ENCODE measurements around the gene C2. TPM values are rescaled to one million over a fixed set of nuclear protein-coding genes. Genes with fewer than 3 reads are reported as not detected.
A peak's percentile ranks its signal among the peaks of the same experiment; 100 is the strongest.
"Not testable (repeated sequence)": the region's sequence is repeated elsewhere in the genome, so short reads cannot be mapped to it uniquely, and the experiment has no call there.

The C2 gene
- total and polyA plus RNA-seq, 3 experiments from 2014 or later: 0.70 to 0.73 TPM; not detected in 1

- Mint-ChIP-seq H3K27ac (peak overlapping the region in 2 of 8 donors; percentile 36 to 68), H3K4me1 (peaks cover 2 to 13% (median 4%) of the 10 kb centered on the region in 3 donors)
Measured at GRCh38 chr6:31980195-31980876, 52.8 kb downstream of the C2 start.

GRCh38 chr6:31980998-31981397, 53.5 kb downstream of the C2 start:
- DNase-seq; H3K27ac Mint-ChIP-seq; H3K36me3 ChIP-seq (ENCODE audit: insufficient read depth, low read length); H3K27me3 Mint-ChIP-seq; H3K4me3 ChIP-seq (ENCODE audit: low read length); H3K9me3 ChIP-seq (ENCODE audit: low read length); H3K27ac ChIP-seq (ENCODE audit: low read depth, low read length); POLR2A ChIA-PET; H3K27me3 ChIP-seq (ENCODE audit: insufficient read depth, low read length, poor library complexity, severe bottlenecking); H3K4me3 Mint-ChIP-seq; CTCF ChIA-PET; H3K9me3 Mint-ChIP-seq: not testable (repeated sequence)
- peaks cover 2 to 13% (median 4%) of the 10 kb centered on the region in 3 donors for H3K4me1 Mint-ChIP-seq
- peaks cover 0 to 11% (median 6%) of the 10 kb centered on the region in 3 donors for H3K36me3 Mint-ChIP-seq
- H3K4me1 ChIP-seq (ENCODE audit: insufficient read depth, low read length): peaks cover 19% of the 10 kb centered on the region

More at GRCh38 chr6:31980195-31980876, 52.8 kb downstream of the C2 start:
- CTCF ChIA-PET; H3K27ac ChIP-seq (ENCODE audit: low read depth, low read length); H3K9me3 Mint-ChIP-seq; DNase-seq; H3K4me3 ChIP-seq (ENCODE audit: low read length); H3K36me3 ChIP-seq (ENCODE audit: insufficient read depth, low read length); POLR2A ChIA-PET; H3K9me3 ChIP-seq (ENCODE audit: low read length); H3K27me3 ChIP-seq (ENCODE audit: insufficient read depth, low read length, poor library complexity, severe bottlenecking); H3K4me3 Mint-ChIP-seq; H3K27me3 Mint-ChIP-seq: not testable (repeated sequence)
- H3K4me1 ChIP-seq (ENCODE audit: insufficient read depth, low read length): peaks cover 19% of the 10 kb centered on the region
- peaks cover 0 to 12% (median 6%) of the 10 kb centered on the region in 3 donors for H3K36me3 Mint-ChIP-seq

GRCh38 chr6:31981744-31982143, 54.2 kb downstream of the C2 start, which contains the start of gene C4A:
C4A (plus strand) TSS chr6:31982057; CDS start chr6:31982108, 51 bp downstream.
- H3K27ac Mint-ChIP-seq; H3K9me3 ChIP-seq (ENCODE audit: low read length); H3K27me3 Mint-ChIP-seq; CTCF ChIA-PET; H3K4me3 Mint-ChIP-seq; H3K27ac ChIP-seq (ENCODE audit: low read depth, low read length); DNase-seq; H3K9me3 Mint-ChIP-seq; H3K27me3 ChIP-seq (ENCODE audit: insufficient read depth, low read length, poor library complexity, severe bottlenecking); POLR2A ChIA-PET; H3K36me3 ChIP-seq (ENCODE audit: insufficient read depth, low read length); H3K4me3 ChIP-seq (ENCODE audit: low read length): not testable (repeated sequence)
- H3K36me3 Mint-ChIP-seq: peaks cover 0 to 10% (median 4%) of the 10 kb centered on the region in 3 donors
- peaks cover 2 to 13% (median 4%) of the 10 kb centered on the region in 3 donors for H3K4me1 Mint-ChIP-seq
- peaks cover 19% of the 10 kb centered on the region for H3K4me1 ChIP-seq (ENCODE audit: insufficient read depth, low read length)

GRCh38 chr6:31989363-31989762, 61.8 kb downstream of the C2 start:
- H3K36me3 ChIP-seq (ENCODE audit: insufficient read depth, low read length); H3K9me3 ChIP-seq (ENCODE audit: low read length); H3K9me3 Mint-ChIP-seq; H3K27ac ChIP-seq (ENCODE audit: low read depth, low read length); H3K4me1 ChIP-seq (ENCODE audit: insufficient read depth, low read length); CTCF ChIA-PET; H3K36me3 Mint-ChIP-seq; POLR2A ChIA-PET; DNase-seq; H3K27ac Mint-ChIP-seq; H3K27me3 ChIP-seq (ENCODE audit: insufficient read depth, low read length, poor library complexity, severe bottlenecking); H3K4me3 Mint-ChIP-seq; H3K4me1 Mint-ChIP-seq; H3K4me3 ChIP-seq (ENCODE audit: low read length); H3K27me3 Mint-ChIP-seq: not testable (repeated sequence)

- H3K27me3 ChIP-seq (ENCODE audit: insufficient read depth, low read length, poor library complexity, severe bottlenecking); H3K27ac ChIP-seq (ENCODE audit: low read depth, low read length); POLR2A ChIA-PET; DNase-seq; CTCF ChIA-PET; H3K4me1 Mint-ChIP-seq; H3K4me1 ChIP-seq (ENCODE audit: insufficient read depth, low read length); H3K4me3 Mint-ChIP-seq; H3K9me3 ChIP-seq (ENCODE audit: low read length); H3K36me3 Mint-ChIP-seq; H3K36me3 ChIP-seq (ENCODE audit: insufficient read depth, low read length); H3K27me3 Mint-ChIP-seq; H3K9me3 Mint-ChIP-seq; H3K4me3 ChIP-seq (ENCODE audit: low read length); H3K27ac Mint-ChIP-seq: not testable (repeated sequence)
Measured at GRCh38 chr6:31994421-31994820, 66.9 kb downstream of the C2 start.

Other genes with a start within 250 kb of the C2 start
Only the 30 nearest of the 34 such genes appear.
- gene ABHD16A, start 224.4 kb upstream of the C2 start, total RNA-seq: 10 to 100 TPM; 37.0 to 41.0 TPM
- gene ABHD16A, start 224.4 kb upstream of the C2 start, polyA plus RNA-seq: 45.5 TPM
- gene LY6G6F, start 220.9 kb upstream of the C2 start, total RNA-seq: not detected
- not detected for gene LY6G6F, start 220.9 kb upstream of the C2 start, polyA plus RNA-seq
- gene LY6G6D, start 212.4 kb upstream of the C2 start, total RNA-seq: not detected
- not detected for gene LY6G6D, start 212.4 kb upstream of the C2 start, polyA plus RNA-seq
- not detected for gene LY6G6C, start 206.0 kb upstream of the C2 start, total RNA-seq
- not detected for gene LY6G6C, start 206.0 kb upstream of the C2 start, polyA plus RNA-seq
- gene MPIG6B, start 204.3 kb upstream of the C2 start, total RNA-seq: not detected
- gene MPIG6B, start 204.3 kb upstream of the C2 start, polyA plus RNA-seq: 0.08 TPM
- 1 to 10 TPM; 4.1 to 4.9 TPM for gene DDAH2, start 198.4 kb upstream of the C2 start, total RNA-seq
- 26.3 TPM for gene DDAH2, start 198.4 kb upstream of the C2 start, polyA plus RNA-seq
- 100 to 1,000 TPM; 377 TPM for gene CLIC1, start 191.2 kb upstream of the C2 start, total RNA-seq
- gene CLIC1, start 191.2 kb upstream of the C2 start, polyA plus RNA-seq: 657 TPM
- gene MSH5, start 187.7 kb upstream of the C2 start, total RNA-seq: 10 to 100 TPM; 36.4 to 39.8 TPM
- 2.0 TPM for gene MSH5, start 187.7 kb upstream of the C2 start, polyA plus RNA-seq
- 1 to 10 TPM; 6.1 to 7.0 TPM for gene SAPCD1, start 165.1 kb upstream of the C2 start, total RNA-seq
- gene SAPCD1, start 165.1 kb upstream of the C2 start, polyA plus RNA-seq: not detected
- 1 to 10 TPM; 1.4 to 1.7 TPM for gene VWA7, start 150.4 kb upstream of the C2 start, total RNA-seq
- gene VWA7, start 150.4 kb upstream of the C2 start, polyA plus RNA-seq: 2.5 TPM
- gene VARS1, start 132.0 kb upstream of the C2 start, total RNA-seq: 100 to 1,000 TPM; 179 to 180 TPM
- 47.5 TPM for gene VARS1, start 132.0 kb upstream of the C2 start, polyA plus RNA-seq
- gene LSM2, start 120.8 kb upstream of the C2 start, total RNA-seq: 100 to 1,000 TPM; 160 to 172 TPM
- gene LSM2, start 120.8 kb upstream of the C2 start, polyA plus RNA-seq: 80.8 TPM
- gene HSPA1L, start 112.4 kb upstream of the C2 start, total RNA-seq: 1 to 10 TPM; 3.5 to 3.8 TPM
- gene HSPA1L, start 112.4 kb upstream of the C2 start, polyA plus RNA-seq: 3.0 TPM
- 10 to 100 TPM; 64.8 to 70.1 TPM for gene HSPA1A, start 112.2 kb upstream of the C2 start, total RNA-seq
- gene HSPA1A, start 112.2 kb upstream of the C2 start, polyA plus RNA-seq: 34.1 TPM
- 10 to 100 TPM; 80.9 to 81.4 TPM for gene HSPA1B, start 100.0 kb upstream of the C2 start, total RNA-seq
- 5.0 TPM for gene HSPA1B, start 100.0 kb upstream of the C2 start, polyA plus RNA-seq
- 10 to 100 TPM; 19.0 to 19.4 TPM for gene NEU1, start 64.9 kb upstream of the C2 start, total RNA-seq
- gene NEU1, start 64.9 kb upstream of the C2 start, polyA plus RNA-seq: 25.0 TPM
- gene SLC44A4, start 48.7 kb upstream of the C2 start, total RNA-seq: not detected
- not detected for gene SLC44A4, start 48.7 kb upstream of the C2 start, polyA plus RNA-seq
- gene EHMT2, start 30.0 kb upstream of the C2 start, total RNA-seq: 10 to 100 TPM; 71.6 to 72.4 TPM
- 51.6 TPM for gene EHMT2, start 30.0 kb upstream of the C2 start, polyA plus RNA-seq
- gene ZBTB12, start 25.6 kb upstream of the C2 start, total RNA-seq: 1 to 10 TPM; 3.5 to 4.3 TPM
- gene ZBTB12, start 25.6 kb upstream of the C2 start, polyA plus RNA-seq: not detected
- under 1 TPM; 0.31 to 0.40 TPM for gene CFB, start 18.4 kb downstream of the C2 start, total RNA-seq
- 0.83 TPM for gene CFB, start 18.4 kb downstream of the C2 start, polyA plus RNA-seq
- 10 to 100 TPM; 86.1 to 90.6 TPM for gene NELFE, start 31.3 kb downstream of the C2 start, total RNA-seq
- 79.6 TPM for gene NELFE, start 31.3 kb downstream of the C2 start, polyA plus RNA-seq
- 100 to 1,000 TPM; 110 to 114 TPM for gene SKIC2, start 31.5 kb downstream of the C2 start, total RNA-seq
- gene SKIC2, start 31.5 kb downstream of the C2 start, polyA plus RNA-seq: 21.1 TPM
- gene DXO, start 44.4 kb downstream of the C2 start, total RNA-seq: 10 to 100 TPM; 13.8 to 15.8 TPM
- 16.8 TPM for gene DXO, start 44.4 kb downstream of the C2 start, polyA plus RNA-seq
- gene C4A, start 54.3 kb downstream of the C2 start, total RNA-seq: 1 to 10 TPM; 3.3 to 3.4 TPM
- gene C4A, start 54.3 kb downstream of the C2 start, polyA plus RNA-seq: 0.40 TPM
- 1 to 10 TPM; 2.2 to 3.7 TPM for gene C4B, start 87.1 kb downstream of the C2 start, total RNA-seq
- gene C4B, start 87.1 kb downstream of the C2 start, polyA plus RNA-seq: 0.70 TPM
- gene CYP21A2, start 110.7 kb downstream of the C2 start, total RNA-seq: under 1 TPM; 0.37 to 0.40 TPM
- gene CYP21A2, start 110.7 kb downstream of the C2 start, polyA plus RNA-seq: not detected
- 1 to 10 TPM; 2.5 to 4.9 TPM for gene TNXB, start 181.6 kb downstream of the C2 start, total RNA-seq
- gene TNXB, start 181.6 kb downstream of the C2 start, polyA plus RNA-seq: not detected
- gene ATF6B, start 200.5 kb downstream of the C2 start, total RNA-seq: 10 to 100 TPM; 72.5 to 74.4 TPM
- 20.7 TPM for gene ATF6B, start 200.5 kb downstream of the C2 start, polyA plus RNA-seq
- 1 to 10 TPM; 6.8 to 8.1 TPM for gene FKBPL, start 202.6 kb downstream of the C2 start, total RNA-seq
- 2.3 TPM for gene FKBPL, start 202.6 kb downstream of the C2 start, polyA plus RNA-seq
- under 1 TPM; 0.35 to 0.55 TPM for gene PRRT1, start 224.2 kb downstream of the C2 start, total RNA-seq
- 0.72 TPM for gene PRRT1, start 224.2 kb downstream of the C2 start, polyA plus RNA-seq